WTC11 (cell line): ENCODE results near the gene TNNT3. TPM values are rescaled to one million over a fixed set of nuclear protein-coding genes. Genes with fewer than 3 reads are reported as not detected.

Experiments used
- ATAC-seq: fragments of 200-7000 bp; cut with Tn5 transposase; 2 replicates; pipeline ENCODE4 v1.10.0; 2021; ENCODE audit warnings: mild to moderate bottlenecking, moderate library complexity
- CTCF ChIA-PET: fragments of 300-600 bp; sonication (Branson Sonifier 250); formaldehyde crosslinking; loops from one replicate; lab custom pipeline; 2021; ENCODE audit warnings: antibody characterized with exemption; lab: Charles Lee
- POLR2A ChIA-PET: fragments of 350-600 bp; sonication (Branson Sonifier 250); formaldehyde crosslinking; loops from one replicate; lab custom pipeline; 2021; ENCODE audit warnings: antibody characterized with exemption; lab: Charles Lee
- DNase-seq: peaks from one replicate; pipeline ENCODE4 v3.0.0; 2021; ENCODE audit warnings: low spot score
- H3K27ac Mint-ChIP-seq: 2 replicates; pipeline ENCODE4 v1.8.0; 2021; ENCODE audit warnings: mixed read lengths
- H3K27me3 Mint-ChIP-seq: 2 replicates; pipeline ENCODE4 v1.8.0; 2021; ENCODE audit warnings: low read depth, mild to moderate bottlenecking, moderate library complexity, mixed read lengths
- H3K36me3 Mint-ChIP-seq: 2 replicates; pipeline ENCODE4 v1.8.0; 2021; ENCODE audit warnings: mixed read lengths
- H3K4me1 Mint-ChIP-seq: 2 replicates; pipeline ENCODE4 v1.8.0; 2022; ENCODE audit warnings: mixed read lengths
- H3K4me3 Mint-ChIP-seq: 2 replicates; pipeline ENCODE4 v1.8.0; 2021; ENCODE audit warnings: mild to moderate bottlenecking, moderate library complexity, mixed read lengths
- H3K9me3 Mint-ChIP-seq: 2 replicates; pipeline ENCODE4 v1.8.0; 2021; ENCODE audit warnings: mixed read lengths
- ELF4 ChIP-seq: sonication (generic); formaldehyde crosslinking; IDR thresholded peaks from 2 replicates; pipeline ENCODE4 v1.8.1; 2022; ENCODE audit warnings: low read depth, mild to moderate bottlenecking, moderate library complexity, missing genetic modification reagents
- EMX1 ChIP-seq: fragments of 250-450 bp; sonication (Bioruptor Pico); IDR thresholded peaks from 2 replicates; pipeline ENCODE4 v1.8.0; 2021; ENCODE audit warnings: mild to moderate bottlenecking
- ESRRA ChIP-seq: sonication (generic); formaldehyde crosslinking; IDR thresholded peaks from 2 replicates; pipeline ENCODE4 v1.8.1; 2022; ENCODE audit warnings: mild to moderate bottlenecking, missing genetic modification reagents, borderline replicate concordance
- ETV6 ChIP-seq: sonication (generic); formaldehyde crosslinking; IDR thresholded peaks from 2 replicates; pipeline ENCODE4 v1.8.1; 2022; ENCODE audit warnings: mild to moderate bottlenecking, missing genetic modification reagents
- MXD4 ChIP-seq: fragments of 250-450 bp; sonication (Bioruptor Pico); IDR thresholded peaks from 2 replicates; pipeline ENCODE4 v1.8.0; 2021; ENCODE audit warnings: mild to moderate bottlenecking, moderate library complexity, borderline replicate concordance
- NR3C1 ChIP-seq: sonication (generic); formaldehyde crosslinking; conservative IDR thresholded peaks from 2 replicates; pipeline ENCODE4 v1.8.1; 2023; ENCODE audit warnings: low read depth, mild to moderate bottlenecking, missing genetic modification reagents
- RORB ChIP-seq: fragments of 250-450 bp; sonication (Bioruptor Pico); IDR thresholded peaks from 2 replicates; pipeline ENCODE4 v1.9.0; 2021; ENCODE audit warnings: mild to moderate bottlenecking
- SOX15 ChIP-seq: fragments of 250-450 bp; sonication (Bioruptor Pico); IDR thresholded peaks from 2 replicates; pipeline ENCODE4 v1.9.0; 2021; ENCODE audit warnings: mild to moderate bottlenecking
- SP1 ChIP-seq: sonication (generic); formaldehyde crosslinking; conservative IDR thresholded peaks from 2 replicates; pipeline ENCODE4 v1.8.1; 2022; ENCODE audit warnings: missing genetic modification reagents
- ZBTB21 ChIP-seq: sonication (generic); formaldehyde crosslinking; IDR thresholded peaks from 2 replicates; pipeline ENCODE4 v1.8.1; 2023; ENCODE audit warnings: mild to moderate bottlenecking, missing genetic modification reagents, borderline replicate concordance
- ZNF263 ChIP-seq: sonication (generic); formaldehyde crosslinking; IDR thresholded peaks from 2 replicates; pipeline ENCODE4 v1.8.1; 2022; ENCODE audit warnings: low read depth, mild to moderate bottlenecking, moderate library complexity, missing genetic modification reagents
- ZNF396 ChIP-seq: fragments of 250-450 bp; sonication (Bioruptor Pico); IDR thresholded peaks from 2 replicates; pipeline ENCODE4 v1.8.0; 2021; ENCODE audit warnings: mild to moderate bottlenecking, moderate library complexity, borderline replicate concordance
- ZNF532 ChIP-seq: fragments of 250-450 bp; sonication (Bioruptor Pico); IDR thresholded peaks from 2 replicates; pipeline ENCODE4 v1.9.0; 2021; ENCODE audit warnings: mild to moderate bottlenecking, borderline replicate concordance
- ZNF671 ChIP-seq: fragments of 250-450 bp; sonication (Bioruptor Pico); IDR thresholded peaks from 2 replicates; pipeline ENCODE4 v1.8.0; 2021; ENCODE audit warnings: mild to moderate bottlenecking
- total RNA-seq: library from RNA; stranded (reverse); gene quantifications from 3 replicates; pipeline ENCODE4 v1.2.3, GENCODE V29; 2021
- TF ChIP-seq, protein P1 (sequence below): fragments of 250-450 bp; sonication (Bioruptor Pico); conservative IDR thresholded peaks from 2 replicates; pipeline ENCODE4 v1.9.0; 2021; ENCODE audit warnings: mild to moderate bottlenecking
- TF ChIP-seq, protein P2 (sequence below): fragments of 250-450 bp; sonication (Bioruptor Pico); IDR thresholded peaks from 2 replicates; pipeline ENCODE4 v1.9.0; 2021; ENCODE audit warnings: mild to moderate bottlenecking
- TF ChIP-seq, protein P3 (sequence below): sonication (generic); formaldehyde crosslinking; IDR thresholded peaks from 2 replicates; pipeline ENCODE4 v1.8.1; 2023; ENCODE audit warnings: mild to moderate bottlenecking, moderate library complexity, missing genetic modification reagents
- TF ChIP-seq, protein P4 (sequence below): sonication (generic); formaldehyde crosslinking; IDR thresholded peaks from 2 replicates; pipeline ENCODE4 v1.8.0; 2022; ENCODE audit warnings: mild to moderate bottlenecking, missing genetic modification reagents

The TNNT3 gene
- total RNA-seq, 1 experiment from 2014 or later: not detected

DNA sequence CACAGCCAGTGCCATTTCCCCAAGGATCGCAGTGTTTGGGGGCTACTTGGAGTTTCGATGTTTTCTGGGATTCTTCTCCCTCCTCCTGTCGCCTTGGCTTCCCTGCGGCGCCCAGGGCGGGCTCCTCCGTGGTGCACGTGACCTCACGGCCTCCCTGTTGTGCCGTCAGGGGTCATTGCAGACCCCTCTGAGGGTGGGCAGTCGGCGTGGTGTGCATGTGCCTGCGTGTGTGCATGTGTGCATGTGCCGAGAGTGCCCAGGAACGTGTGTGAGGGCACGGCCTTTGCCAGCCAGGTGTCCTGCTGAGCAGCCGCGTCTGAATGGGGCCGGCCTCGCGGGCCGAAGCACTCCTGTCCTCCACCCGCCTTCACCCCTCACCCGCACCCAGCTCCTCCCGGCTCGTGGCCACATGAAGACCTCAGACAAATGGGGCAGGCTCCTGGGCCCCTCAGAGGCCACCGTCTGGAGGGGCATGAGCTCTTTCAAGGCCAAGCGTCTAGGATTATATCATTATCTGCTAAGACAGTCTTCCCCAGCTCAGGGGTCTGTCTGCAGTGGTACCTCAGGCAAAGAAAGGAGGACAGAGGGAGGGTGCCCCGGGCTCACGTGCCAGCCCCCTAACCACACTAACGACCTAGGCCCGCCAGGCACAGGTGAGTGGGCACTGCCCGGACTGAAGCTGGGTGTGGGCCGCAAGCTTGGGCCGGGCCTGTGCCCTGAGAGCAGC is 18.3 kb downstream of the TNNT3 start (continued):
- TF ChIP-seq ZNF396 (CRISPR knock-in tag) (no peak), ESRRA (CRISPR knock-in tag) (no peak), NR3C1 (CRISPR knock-in tag) (no peak)

- H3K27me3 Mint-ChIP-seq: no peaks in the 10 kb centered on the region; the same call in 1 of the 2 replicates
- no peak overlapping the region for H3K4me3 Mint-ChIP-seq
- H3K27ac Mint-ChIP-seq: no peak overlapping the region
- H3K4me1 Mint-ChIP-seq: peaks cover 1% of the 10 kb centered on the region
- POLR2A ChIA-PET: no interaction called here
- no peaks in the 10 kb centered on the region for H3K9me3 Mint-ChIP-seq
- CTCF ChIA-PET: interaction anchor here (0.7 to 1.6 kb wide), 5 partner anchors 21 to 105 kb away, joined by 3 to 4 read pairs (median 3); no protein-coding TSS in a partner anchor
- TF ChIP-seq SOX15 (CRISPR knock-in tag): no peak
- no peak for TF ChIP-seq ZNF263 (CRISPR knock-in tag)
- no peak for TF ChIP-seq ZNF396 (CRISPR knock-in tag)
- TF ChIP-seq, protein P1, sequence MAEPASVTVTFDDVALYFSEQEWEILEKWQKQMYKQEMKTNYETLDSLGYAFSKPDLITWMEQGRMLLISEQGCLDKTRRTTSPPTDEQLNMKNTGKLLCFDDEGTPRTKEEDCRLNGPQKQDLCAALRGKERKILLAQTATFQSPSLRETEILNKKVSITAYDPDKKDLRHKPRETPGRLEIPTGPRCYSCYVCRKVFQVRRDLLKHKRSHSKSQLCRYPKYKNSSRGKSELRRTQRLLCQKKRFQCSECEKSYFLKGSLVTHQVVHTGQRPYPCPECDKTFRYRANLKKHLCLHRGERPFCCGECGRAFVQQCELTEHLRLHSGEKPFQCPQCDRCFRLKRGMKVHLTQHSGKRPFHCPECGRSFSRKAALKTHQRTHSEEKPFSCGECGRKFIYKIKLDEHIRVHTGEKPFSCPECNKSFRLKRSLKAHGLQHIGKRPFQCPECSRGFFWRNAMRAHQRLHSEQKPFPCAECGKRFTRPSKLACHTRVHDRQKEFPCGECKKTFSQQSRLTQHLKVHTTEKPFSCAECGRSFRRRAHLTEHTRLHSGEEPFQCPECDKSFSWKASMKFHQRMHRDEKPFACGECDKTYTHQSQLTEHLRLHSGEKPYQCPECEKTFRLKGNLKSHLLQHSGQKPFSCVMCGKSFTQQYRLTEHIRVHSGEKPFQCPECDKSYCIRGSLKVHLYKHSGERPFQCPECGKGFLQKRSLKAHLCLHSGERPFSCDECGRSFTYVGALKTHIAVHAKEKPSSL (CRISPR knock-in tag): no peak
- TF ChIP-seq, protein P2, sequence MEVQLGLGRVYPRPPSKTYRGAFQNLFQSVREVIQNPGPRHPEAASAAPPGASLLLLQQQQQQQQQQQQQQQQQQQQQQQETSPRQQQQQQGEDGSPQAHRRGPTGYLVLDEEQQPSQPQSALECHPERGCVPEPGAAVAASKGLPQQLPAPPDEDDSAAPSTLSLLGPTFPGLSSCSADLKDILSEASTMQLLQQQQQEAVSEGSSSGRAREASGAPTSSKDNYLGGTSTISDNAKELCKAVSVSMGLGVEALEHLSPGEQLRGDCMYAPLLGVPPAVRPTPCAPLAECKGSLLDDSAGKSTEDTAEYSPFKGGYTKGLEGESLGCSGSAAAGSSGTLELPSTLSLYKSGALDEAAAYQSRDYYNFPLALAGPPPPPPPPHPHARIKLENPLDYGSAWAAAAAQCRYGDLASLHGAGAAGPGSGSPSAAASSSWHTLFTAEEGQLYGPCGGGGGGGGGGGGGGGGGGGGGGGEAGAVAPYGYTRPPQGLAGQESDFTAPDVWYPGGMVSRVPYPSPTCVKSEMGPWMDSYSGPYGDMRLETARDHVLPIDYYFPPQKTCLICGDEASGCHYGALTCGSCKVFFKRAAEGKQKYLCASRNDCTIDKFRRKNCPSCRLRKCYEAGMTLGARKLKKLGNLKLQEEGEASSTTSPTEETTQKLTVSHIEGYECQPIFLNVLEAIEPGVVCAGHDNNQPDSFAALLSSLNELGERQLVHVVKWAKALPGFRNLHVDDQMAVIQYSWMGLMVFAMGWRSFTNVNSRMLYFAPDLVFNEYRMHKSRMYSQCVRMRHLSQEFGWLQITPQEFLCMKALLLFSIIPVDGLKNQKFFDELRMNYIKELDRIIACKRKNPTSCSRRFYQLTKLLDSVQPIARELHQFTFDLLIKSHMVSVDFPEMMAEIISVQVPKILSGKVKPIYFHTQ: no peak
- TF ChIP-seq MXD4 (CRISPR knock-in tag): no peak
- no peak for TF ChIP-seq ETV6 (CRISPR knock-in tag)
- TF ChIP-seq, protein P3, sequence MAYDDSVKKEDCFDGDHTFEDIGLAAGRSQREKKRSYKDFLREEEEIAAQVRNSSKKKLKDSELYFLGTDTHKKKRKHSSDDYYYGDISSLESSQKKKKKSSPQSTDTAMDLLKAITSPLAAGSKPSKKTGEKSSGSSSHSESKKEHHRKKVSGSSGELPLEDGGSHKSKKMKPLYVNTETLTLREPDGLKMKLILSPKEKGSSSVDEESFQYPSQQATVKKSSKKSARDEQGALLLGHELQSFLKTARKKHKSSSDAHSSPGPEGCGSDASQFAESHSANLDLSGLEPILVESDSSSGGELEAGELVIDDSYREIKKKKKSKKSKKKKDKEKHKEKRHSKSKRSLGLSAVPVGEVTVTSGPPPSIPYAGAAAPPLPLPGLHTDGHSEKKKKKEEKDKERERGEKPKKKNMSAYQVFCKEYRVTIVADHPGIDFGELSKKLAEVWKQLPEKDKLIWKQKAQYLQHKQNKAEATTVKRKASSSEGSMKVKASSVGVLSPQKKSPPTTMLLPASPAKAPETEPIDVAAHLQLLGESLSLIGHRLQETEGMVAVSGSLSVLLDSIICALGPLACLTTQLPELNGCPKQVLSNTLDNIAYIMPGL (CRISPR knock-in tag): no peak
- no peak for TF ChIP-seq RORB (CRISPR knock-in tag)
- no peak for ATAC-seq
- no peaks in the 10 kb centered on the region for H3K36me3 Mint-ChIP-seq
- peak; percentile 8 for DNase-seq
Observed at GRCh38 chr11:1938343-1939005, 19.0 kb downstream of the TNNT3 start.

DNA sequence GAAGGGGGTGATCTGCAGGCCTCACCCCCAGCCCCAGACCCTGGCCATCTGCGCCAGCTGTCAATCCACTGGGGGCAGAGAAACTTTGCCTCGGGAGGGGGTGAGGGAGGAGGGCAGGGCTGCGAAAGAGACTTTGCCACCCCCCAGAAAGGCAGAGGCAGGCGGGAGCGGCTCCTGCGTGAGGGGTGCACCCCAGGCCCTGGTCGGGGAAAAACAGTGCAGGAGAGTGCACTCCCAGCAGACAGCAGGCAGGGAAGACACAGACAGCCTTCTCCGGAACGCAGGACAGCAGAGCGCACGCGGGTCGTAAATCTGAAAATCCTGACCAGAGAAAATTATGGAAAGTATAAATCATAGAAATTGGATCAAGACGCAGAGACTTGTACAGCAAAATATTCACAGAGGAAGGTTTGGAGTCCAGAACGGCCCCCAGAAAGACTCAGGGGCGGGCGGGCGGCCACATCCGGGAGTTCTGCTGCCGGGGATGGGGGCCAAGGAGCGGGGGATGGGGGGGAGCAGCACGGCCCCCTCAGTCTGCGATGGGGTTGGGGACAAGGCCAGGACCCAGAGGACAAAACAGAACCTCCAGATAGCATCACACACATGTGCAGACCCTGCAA is 19.6 kb downstream of the TNNT3 start:
- Mint-ChIP-seq H3K4me1 (peaks cover 3% of the 10 kb centered on the region), H3K9me3 (no peaks in the 10 kb centered on the region), H3K27me3 (no peaks in the 10 kb centered on the region; the same call in 1 of the 2 replicates), H3K36me3 (no peaks in the 10 kb centered on the region), H3K4me3 (no peak overlapping the region), H3K27ac (no peak overlapping the region)
- ChIA-PET CTCF (interaction anchor here (0.7 to 1.6 kb wide), 3 partner anchors 22 to 105 kb away, joined by 3 to 4 read pairs (median 3); no protein-coding TSS in a partner anchor), POLR2A (no interaction called here)
- ATAC-seq: no peak
- no peak for DNase-seq
- TF ChIP-seq, protein P4, sequence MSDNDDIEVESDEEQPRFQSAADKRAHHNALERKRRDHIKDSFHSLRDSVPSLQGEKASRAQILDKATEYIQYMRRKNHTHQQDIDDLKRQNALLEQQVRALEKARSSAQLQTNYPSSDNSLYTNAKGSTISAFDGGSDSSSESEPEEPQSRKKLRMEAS (CRISPR knock-in tag): no peak
- TF ChIP-seq SP1 (CRISPR knock-in tag) (no peak), ZBTB21 (CRISPR knock-in tag) (no peak), ELF4 (no peak), ZNF532 (CRISPR knock-in tag) (no peak), ZNF671 (CRISPR knock-in tag) (no peak), EMX1 (CRISPR knock-in tag) (no peak)
